ENCODE results near the gene BCAS3.

BCAS3 gene

GRCh38 chr17:61408151-61409041 is 730.7 kb downstream of the BCAS3 start:
- DNase-seq: peak in 6 of 10 donors; percentile 7 to 71 (median 42)
- intact Hi-C loops (cut with DNase I): no loop called here

DNA sequence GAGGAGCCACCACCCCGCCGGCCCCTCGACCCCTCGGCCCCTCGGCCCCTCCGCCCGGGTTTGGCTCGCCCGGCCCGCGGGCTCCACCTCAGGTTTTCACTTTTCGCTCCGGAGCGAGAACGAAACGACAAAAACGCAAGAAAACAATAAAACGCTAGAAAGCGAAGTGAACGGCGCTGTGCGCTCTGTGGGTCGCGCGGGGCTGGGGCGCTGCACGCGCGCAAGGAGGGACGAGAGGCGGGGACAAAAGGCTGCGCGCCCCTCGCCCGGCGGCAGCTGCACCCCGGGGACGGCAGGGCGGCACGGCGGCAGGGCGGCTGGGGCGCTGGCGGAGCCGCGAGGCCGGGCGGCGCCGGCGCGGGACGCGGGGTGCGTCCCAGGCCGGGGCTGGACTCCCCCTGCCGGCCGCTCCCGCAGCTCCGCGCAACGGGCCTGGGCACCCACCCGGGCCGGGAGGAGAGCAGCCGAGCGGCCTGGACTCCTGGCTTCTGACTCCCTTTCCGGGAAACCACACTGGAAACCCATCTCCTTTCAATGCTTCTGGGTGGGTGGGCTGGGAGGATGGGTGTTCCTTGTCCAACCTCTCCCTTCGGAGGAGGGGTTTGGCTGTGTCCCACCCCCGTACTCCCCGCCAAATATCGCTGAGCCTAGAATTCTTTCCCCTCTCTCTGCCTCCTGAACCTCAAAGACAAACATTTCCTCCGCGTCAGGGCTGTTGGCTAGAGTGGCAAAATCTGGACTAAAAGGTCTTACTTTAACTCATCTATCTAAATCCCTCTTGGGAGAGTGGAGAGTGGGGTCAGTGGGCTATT is 731.9 kb downstream of the BCAS3 start:
- intact Hi-C loops (cut with DNase I): loop anchor here (5.0 kb wide), 1 partner anchor 407 kb away; no protein-coding TSS in a partner anchor

GRCh38 chr17:61410141-61411010 is 732.7 kb downstream of the BCAS3 start:
- intact Hi-C loops (cut with DNase I): loop anchor here (5.0 kb wide), 1 partner anchor 408 kb away; no protein-coding TSS in a partner anchor

More for the DNA sequence above, 731.9 kb downstream of the BCAS3 start:
- DNase-seq: peak in 7 of 10 donors; percentile 20 to 89 (median 68)

GRCh38 chr17:61411011-61411260 is 733.3 kb downstream of the BCAS3 start:
- intact Hi-C loops (cut with DNase I): loop anchor here (5.0 kb wide), 1 partner anchor 409 kb away; no protein-coding TSS in a partner anchor

More at GRCh38 chr17:61410141-61411010, 732.7 kb downstream of the BCAS3 start:
- DNase-seq: peak in 9 of 10 donors; percentile 44 to 94 (median 80)

DNA sequence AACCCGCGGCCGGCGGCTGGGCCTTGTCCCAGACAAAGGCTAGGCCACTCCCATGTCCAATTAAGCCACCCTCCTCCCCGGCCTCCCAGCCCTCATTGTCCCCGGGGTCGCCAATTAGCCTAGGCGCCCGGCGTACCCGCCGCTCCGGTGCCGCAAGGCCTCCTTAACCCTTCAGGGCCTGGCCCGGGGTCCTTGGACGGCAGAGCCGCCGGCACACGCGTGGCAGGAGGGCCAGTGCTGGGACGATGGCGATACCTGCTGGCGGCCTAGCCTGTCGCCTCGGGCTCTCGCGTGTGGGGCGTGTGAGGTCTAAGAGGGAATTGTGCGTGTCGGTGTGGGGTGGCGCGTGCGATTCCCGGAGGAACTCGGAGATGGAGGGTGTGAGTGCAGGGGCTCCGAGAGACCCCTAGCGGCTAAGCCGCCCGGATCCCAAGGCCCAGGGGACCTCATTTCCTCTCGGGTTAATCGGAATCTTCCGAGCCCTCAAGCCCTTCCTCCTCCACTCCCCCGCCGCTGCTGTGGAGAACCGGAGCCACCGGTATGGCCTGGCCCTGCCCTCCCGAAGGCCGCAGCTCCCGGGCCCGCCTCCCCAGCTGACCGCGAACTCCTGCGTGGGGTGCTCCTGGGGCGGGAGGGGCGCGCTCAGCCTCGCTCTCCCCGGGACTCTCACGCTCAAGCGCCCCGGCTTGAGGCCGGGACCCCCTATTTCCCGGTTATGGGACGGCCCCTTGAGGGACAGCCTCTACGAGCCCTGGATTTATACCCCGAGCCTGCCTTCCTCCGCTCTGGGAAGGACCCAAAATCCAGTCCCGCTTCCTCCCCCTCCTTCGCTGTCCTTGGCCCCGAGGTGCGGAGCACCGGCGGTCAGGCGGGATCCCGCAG is 733.9 kb downstream of the BCAS3 start:
- intact Hi-C loops (cut with DNase I): loop anchor here (1.0 to 5.0 kb wide), 3 partner anchors 409 to 655 kb away; no protein-coding TSS in a partner anchor
- DNase-seq: peak in 5 of 10 donors; percentile 24 to 86 (median 71)

More at GRCh38 chr17:61411011-61411260, 733.3 kb downstream of the BCAS3 start:
- no peak for DNase-seq

- intact Hi-C loops (cut with DNase I): loop anchor here (1.0 to 5.0 kb wide), 3 partner anchors 410 to 654 kb away; no protein-coding TSS in a partner anchor
- peak; percentile 51 to 96 (median 78) for DNase-seq
Observed at GRCh38 chr17:61412143-61412859, 734.6 kb downstream of the BCAS3 start.

GRCh38 chr17:61412860-61413660 is 735.4 kb downstream of the BCAS3 start:
- intact Hi-C loops (cut with DNase I): loop anchor here (1.0 to 5.0 kb wide), 3 partner anchors 411 to 653 kb away; no protein-coding TSS in a partner anchor
- peak in 3 of 10 donors; percentile 0 to 29 (median 11) for DNase-seq

DNA sequence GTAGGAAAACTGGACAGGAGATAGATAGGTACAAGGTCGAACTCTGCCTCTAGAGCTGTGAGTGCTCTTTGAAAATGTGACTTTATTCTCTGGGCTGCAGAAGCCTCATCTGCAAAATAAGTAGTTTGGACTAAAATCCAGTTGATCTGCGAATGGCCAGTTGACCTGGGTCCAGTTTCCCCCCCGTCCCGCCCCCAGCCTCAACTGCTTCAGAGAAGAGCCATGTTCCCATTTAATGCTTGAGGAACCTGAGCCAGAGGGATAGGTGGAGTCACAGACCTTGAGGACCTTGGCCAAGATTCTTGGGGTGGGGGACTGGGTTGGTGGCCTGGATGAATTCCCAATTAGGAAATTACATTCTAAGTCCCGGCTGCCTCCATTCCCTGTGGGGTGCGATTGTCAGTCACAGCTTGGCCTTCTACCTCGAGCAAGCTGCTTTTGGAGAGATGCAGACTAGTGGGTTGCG is 736.0 kb downstream of the BCAS3 start:
- intact Hi-C loops (cut with DNase I): loop anchor here (2.0 to 5.0 kb wide), 2 partner anchors 411 to 423 kb away; no protein-coding TSS in a partner anchor
- peak in 1 of 10 donors; percentile 13 for DNase-seq

- intact Hi-C loops (cut with DNase I): loop anchor here (5.0 kb wide), 1 partner anchor 412 kb away; no protein-coding TSS in a partner anchor
Observed at GRCh38 chr17:61414141-61414935, 736.7 kb downstream of the BCAS3 start.

GRCh38 chr17:61414936-61415251 is 737.2 kb downstream of the BCAS3 start:
- intact Hi-C loops (cut with DNase I): loop anchor here (5.0 kb wide), 1 partner anchor 413 kb away; no protein-coding TSS in a partner anchor
- peak in 1 of 10 donors; percentile 1 for DNase-seq

More at GRCh38 chr17:61414141-61414935, 736.7 kb downstream of the BCAS3 start:
- DNase-seq: peak in 3 of 10 donors; percentile 1 to 59 (median 22)

DNA sequence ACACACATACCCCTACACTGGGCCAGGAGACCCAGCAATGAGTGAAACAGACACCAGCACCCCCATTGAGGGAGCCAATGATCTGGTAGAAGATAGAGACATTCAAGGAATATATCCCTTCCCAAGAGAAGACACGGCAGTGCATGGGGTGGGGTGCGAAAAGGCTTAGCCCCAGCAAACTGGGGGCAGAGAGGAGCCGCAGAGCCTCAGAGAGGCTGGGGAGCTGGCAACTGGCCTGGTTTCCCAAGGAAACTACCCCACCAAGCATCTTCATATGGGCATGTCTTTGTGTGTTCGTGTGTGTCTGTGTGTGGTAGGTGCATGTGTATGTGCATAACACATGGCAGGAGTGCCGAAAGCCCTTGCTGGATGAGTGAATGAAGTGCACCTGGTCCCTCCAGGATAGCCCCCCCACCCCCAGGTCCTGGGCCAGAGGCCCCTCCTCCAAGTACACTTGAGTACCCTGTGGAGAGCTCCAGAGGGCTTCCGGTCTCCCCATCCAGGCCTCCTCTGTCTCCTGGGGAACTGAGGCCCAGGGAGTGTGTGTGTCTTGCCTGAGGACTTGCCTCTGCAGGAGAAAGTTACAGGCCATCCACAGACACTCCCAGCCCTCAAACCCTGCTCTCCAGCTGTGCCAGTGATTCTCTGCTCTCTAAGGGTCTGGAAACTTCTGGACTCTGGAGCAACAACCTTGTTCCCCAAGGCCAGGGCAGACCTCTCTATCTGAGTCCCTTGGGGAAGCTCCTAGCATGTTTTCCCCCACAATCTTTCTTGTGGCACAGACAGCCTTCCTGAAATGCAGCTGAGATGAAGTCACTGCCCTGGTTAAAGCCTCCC is 737.9 kb downstream of the BCAS3 start:
- intact Hi-C loops (cut with DNase I): loop anchor here (2.0 kb wide), 1 partner anchor 135 kb away; no protein-coding TSS in a partner anchor
- DNase-seq: peak in 1 of 10 donors; percentile 1

- intact Hi-C loops (cut with DNase I): loop anchor here (2.0 kb wide), 1 partner anchor 135 kb away; no protein-coding TSS in a partner anchor
- DNase-seq: no peak
Observed at GRCh38 chr17:61416211-61416539, 738.5 kb downstream of the BCAS3 start.

GRCh38 chr17:61416540-61417363 is 739.1 kb downstream of the BCAS3 start:
- intact Hi-C loops (cut with DNase I): loop anchor here (2.0 kb wide), 1 partner anchor 134 kb away; no protein-coding TSS in a partner anchor
- DNase-seq: peak; percentile 43 to 95 (median 70)

DNA sequence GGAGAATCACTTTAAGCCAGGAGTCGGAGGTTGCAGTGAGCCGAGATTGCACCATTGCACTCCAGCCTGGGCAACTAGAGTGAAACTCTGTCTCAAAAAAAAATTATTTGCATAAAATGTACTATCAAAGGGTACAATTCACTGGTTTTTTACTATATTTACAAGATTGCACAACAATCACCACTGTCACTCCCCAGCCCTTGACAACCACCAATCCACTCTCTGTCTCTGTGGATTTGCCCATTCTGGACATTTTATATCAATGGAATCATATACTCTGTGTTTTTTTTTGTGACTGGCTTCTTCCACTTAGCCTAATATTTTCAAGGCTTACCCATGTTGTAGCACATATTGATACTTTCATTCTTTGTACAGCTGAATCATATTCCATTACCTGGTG is 740.8 kb downstream of the BCAS3 start:
- no peak for DNase-seq
- intact Hi-C loops (cut with DNase I): no loop called here
